GM21526 (cell line): Measurements from ENCODE around the gene STX10.

Experiments
- ATAC-seq: cut with Tn5 transposase; IDR thresholded peaks from one replicate; pipeline ENCODE4 v1.9.1; 2021; ENCODE audit warnings: moderate library complexity; ENCODE audit not compliant: unreplicated experiment, low FRiP score

The STX10 gene

DNA sequence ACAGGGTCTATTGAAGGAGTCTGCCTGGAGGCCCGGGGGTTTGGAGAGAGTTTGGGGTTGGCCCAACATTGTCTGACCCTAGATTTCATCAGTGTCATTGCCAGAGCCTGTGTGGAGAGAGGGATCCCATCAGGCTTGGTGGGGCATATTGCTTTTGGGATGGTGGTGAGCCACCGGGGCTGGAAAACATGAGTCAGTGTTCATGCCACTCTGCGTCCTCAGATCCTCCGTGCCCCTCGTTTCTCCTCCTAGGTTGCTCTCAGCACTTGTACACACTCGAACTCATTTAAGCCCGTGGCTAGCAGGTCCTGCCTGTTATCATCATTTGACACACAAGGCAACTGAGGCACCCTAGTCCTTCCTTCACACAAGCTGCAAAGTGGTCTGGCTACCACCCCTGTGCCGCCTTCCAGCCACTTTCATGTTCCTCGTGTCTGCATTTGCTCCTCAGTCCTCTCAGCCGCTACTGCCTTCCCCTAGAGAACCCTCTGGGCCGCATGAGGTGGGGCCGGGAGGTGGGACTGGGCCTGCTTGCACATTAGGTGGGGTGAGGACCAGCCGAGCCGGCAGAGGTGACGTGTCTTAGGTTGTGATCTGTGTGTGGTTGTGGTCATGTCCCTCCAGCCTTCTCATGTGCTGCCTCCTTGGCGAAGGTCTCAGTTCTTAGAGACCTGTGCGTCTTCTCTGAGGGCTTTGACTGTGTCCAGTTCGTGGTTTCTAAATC, 28.5 kb downstream of the STX10 start:
- no peak for ATAC-seq

DNA sequence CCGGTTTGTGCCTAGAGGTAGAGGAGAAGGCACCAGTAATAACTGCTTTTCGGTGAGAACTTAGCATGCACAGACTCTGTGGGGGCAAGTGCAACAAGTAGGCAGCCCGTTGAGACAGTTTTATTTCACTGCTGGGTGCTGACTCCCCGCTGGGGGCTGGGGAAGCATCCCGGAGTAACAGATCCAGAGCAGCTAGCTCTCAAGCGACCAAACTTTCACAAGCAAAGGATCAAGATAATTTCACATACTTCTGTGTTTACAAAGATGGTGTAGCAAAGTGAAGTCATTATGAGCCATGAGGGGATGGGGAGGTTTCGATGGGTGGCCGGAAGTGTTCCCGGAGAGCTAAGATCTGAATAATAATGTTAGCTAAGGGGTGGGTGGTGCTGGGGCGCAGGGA, 29.4 kb downstream of the STX10 start:
- no peak for ATAC-seq

DNA sequence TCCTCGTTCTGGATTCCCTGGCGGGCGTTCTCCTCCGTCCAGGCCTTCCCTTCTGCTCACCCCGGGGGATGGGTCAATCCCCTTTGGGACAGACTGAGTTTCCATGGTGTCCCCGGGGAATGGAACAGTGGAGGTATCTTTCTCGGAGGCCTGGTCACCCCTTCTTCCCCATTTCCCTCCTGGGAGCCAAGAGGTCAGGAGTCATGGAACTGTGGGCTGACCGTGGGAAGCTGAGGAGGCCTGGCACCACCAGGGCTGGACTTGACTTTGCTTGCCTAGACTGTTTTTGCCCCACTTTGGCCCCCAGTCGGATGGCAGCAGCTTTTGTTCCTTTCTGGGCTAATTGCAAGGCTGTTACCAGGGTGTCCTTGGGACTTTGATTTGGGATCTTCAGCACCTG, 30.1 kb downstream of the STX10 start:
- no peak for ATAC-seq

DNA sequence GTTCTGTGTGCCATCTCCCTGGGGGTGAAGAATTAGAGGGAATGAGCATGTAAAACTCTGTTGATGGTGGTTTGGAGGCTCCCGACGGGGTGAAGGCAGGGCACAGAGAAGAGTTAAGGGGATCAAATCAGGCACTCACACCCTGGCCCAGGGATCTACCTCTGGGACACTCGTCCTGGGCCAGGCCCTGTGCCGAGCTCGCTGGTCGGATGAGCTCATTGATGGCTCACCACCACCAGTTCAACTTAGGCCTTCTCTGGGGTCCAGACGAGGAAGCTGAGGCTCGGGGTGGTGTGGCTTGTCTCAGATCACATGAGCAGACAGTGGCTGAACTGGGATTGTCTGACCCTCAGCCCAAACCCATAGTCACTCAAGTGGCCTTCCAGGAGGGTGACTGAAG, 30.5 kb downstream of the STX10 start:
- ATAC-seq = no peak

DNA sequence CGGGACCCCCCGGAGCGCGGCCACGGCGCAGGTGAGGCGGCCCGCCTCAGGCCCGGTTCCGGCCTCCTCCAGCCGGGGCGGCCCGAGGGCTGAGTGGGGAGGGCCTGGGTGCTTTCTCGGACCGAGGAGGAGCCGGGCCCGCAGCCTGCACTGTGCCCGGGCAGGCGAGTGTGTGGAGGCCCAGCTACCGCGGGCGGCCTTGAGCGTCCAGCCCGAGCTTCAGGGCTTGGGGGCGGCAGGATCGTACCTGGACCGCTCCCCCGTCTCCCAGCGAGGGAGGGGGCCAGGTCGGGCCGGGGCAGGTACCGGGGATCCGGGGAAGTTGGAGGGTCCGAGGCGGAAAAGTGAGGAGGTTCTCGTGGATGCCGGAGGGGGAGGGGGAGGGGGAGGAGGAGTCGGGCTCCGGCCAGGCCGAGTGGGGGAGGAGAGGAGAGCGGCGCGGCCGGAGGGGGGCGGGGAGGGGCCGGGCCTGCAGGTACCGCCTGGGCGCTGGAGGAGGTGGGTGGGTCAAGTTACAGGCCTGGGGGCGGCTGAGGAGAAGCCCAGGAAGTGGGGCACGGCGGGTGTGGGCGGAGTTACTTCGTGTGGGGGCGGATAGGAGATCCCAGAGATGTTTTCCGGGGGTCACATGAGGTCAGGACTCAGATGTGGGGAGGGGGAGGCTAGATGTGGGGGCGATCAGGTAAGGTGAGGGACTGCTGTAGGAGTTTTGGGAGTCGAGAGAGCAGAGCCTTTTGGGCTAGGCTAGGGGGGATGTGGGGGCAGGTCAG, 31.6 kb downstream of the STX10 start:
- no peak for ATAC-seq

DNA sequence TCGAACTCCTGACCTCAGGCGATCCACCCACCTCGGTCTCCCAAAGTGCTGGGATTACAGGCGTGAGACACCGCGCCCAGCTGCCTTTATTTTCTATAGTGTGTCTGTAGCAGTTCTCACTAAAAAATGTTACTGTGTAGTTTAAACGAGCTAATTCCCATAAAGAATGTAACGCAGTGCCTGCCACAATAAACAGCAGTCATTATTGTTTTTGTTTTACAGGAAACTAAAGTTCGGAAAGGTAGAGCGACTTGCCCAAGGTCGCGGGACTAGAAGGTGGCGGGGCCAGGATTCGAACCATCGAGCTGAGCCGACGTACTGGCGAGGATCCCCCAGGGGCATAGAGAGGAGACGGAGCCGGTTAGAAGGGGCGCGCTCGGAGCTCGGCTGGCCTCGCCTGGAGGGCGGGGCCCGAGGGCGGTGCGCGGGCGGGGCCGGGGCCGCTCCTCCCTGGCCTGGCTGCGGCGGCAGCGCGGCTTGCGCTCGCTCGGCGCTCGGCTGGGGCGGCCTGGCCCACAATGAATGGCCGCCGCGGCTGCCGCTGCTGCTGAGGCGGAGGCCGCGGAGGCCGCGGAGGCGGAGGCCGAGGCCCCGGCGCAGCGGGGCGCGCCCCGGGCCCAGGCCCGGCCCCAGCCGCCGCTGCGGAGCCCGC, 32.3 kb downstream of the STX10 start, which contains the start of gene NACC1:
Gene NACC1 (plus strand): TSS at position 493 of the 652 bp plus-strand sequence. CDS start 16,944 bp downstream, outside the sequence.
- ATAC-seq = no peak

DNA sequence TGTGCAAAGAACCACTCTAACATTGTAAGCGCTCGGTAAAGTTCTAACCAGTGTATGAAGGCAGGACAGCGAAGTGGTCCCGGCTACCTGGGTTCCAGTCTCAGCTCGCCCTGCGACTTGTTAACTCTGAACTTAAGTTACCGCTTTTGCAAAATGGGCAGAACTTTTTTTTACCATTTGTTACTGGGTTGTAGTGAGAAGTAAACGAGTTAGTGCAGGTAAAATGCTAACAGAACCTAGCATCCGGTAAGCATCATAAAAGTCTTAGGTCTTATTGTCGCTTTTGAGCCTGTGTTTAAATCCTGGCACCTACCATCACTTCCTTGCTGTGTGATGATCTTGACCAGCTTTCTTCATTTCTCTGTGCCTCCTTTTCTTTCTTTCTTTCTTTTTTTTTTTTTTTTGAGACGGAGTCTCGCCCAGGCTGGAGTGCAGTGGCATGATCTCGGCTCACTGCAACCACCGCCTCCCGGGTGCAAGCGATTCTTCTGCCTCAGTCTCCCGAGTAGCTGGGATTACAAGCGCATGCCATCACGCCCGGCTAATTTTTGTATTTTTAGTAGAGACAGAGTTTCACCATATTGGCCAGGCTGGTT, 32.9 kb downstream of the STX10 start:
- ATAC-seq = no peak

DNA sequence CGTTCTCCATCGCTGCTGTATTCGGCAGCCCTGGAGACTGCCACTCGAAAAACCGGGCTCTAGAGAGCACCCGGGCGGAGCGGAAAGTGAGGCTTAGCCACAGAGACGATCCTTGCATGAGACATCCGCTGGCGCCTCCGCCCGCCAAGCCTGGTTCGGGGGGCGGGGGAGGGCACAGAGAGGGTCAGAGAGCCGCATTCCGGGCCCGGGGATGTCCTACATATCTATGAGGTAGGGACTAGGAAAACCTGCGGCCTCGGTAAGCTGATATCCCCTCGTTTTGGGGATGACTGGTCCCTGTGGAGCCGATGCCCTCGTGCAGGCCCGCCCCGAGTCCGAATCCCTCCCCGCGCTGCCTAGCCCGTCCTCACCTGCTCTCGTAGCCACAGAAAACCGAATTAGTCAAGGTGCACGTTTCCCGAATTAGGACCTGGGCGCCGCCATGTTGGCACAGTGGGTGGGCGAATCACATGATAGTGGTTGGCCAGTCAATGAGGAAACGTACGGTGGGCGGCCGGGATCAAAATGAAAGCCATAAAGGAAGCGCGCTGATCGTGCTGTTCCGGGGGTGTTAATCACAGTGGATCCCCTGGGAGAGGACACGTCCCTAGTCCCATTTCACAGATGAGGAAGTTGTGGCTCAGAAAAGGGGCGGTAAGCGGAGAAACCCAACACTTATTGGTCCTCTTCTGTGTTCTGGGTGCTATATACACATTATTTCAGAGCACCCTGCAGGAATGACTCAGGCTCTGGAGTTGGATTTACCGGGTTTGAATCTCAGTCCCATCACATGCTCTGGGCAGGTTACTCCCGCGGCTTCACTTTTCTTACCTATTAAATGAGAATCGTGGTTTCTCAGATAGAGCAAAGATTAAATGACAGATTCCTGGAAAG, 33.6 kb downstream of the STX10 start, which contains the start of gene TRMT1:
Gene TRMT1 (minus strand): TSS at position 459 of the 894 bp plus-strand sequence. CDS start 341 bp downstream, at position 118.
- no peak for ATAC-seq

DNA sequence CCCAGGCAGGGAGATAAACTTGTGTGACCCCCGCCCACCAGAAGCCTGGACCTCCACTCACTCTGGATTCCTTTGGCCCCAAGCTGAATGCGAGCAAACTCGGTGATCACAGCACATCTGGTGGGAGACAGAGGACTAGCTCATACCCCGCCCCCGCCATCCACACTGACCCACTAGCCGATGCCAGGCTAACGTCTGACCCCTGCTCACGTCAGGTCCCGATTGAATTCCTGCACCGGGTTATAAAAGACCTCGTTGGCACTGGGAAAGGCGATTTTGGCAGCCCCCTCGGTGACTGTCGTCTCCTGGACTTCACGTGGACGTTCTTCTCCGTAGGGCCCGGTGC, 34.3 kb downstream of the STX10 start:
- ATAC-seq = no peak

DNA sequence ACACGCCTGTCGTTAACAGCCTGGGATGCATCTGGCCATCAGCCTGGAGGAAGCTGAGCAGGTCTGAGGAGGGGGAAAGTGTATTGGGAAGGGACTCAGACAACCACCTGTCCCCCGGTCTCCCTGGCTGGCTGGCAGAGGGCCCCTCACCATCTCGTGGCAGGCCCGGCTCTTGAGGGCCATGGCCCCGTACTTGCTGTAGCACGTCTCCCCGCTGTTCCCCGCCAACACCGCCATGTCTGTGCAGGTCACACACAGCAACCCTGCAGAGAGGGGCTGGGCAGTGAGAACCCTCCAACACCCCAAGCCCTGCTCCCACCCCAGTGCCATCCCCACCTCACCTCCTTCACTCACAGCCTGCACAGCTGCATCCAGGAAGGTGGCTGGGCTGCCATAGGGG, 37.6 kb downstream of the STX10 start:
- no peak for ATAC-seq

DNA sequence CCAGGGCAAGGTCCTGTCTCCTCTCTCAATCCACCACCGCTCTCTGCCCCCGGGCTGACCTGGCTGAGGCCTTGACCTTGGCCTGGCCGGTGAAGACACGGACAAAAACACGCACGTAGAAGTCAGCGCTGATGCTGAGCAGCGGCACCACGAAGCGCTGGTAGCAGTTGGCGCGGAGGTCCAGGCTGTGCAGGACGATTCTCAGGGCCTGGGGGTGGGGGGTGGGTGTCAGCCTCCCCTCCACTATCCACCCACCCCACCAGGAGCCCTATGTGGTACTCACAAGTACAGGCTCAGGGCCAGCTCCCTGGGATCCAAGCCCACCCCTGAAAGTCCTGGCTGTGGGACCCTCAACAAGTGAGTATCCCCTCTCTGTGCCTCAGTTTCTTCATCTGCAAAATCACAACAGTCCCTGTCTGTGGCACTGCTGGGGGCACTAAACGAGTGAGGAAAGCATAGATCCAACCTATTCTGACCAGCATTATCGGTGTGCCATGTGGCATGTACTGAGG, 40.0 kb downstream of the STX10 start:
- no peak for ATAC-seq

DNA sequence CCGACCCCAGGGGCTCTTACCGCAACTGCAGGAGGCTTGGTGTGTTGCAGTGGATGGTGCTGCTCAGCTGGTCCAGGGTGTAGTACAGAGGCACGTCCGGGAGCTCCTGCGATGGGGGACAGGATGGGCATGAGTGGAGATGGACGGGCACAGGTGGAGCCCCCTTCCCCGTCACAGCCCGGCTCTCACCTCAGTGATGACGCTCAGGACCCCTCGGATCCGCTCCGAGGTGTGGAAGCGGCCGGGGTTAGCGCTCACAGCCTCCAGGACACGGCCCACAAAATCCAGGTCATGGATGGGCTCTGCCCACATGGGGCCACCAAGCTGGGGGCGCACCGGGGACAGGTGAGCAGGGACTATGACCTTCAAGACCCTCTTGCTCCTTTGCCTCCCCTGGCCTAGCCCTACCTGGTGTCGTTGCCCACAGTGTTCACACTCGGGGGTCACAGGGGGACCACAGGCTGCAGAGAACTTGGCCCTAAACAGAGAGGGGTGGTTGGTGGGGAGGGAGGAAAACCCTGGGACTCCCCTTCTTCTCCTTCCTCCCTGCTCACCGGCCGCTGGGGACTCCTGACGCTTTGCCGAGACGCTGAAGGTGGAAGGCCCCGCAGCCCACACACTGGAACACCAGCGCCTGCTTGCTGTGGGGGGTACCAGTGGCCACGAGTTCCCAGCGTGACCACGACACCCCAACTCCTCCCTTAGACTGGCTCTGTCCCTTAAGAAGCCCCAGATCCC, 40.6 kb downstream of the STX10 start:
- ATAC-seq = no peak

DNA sequence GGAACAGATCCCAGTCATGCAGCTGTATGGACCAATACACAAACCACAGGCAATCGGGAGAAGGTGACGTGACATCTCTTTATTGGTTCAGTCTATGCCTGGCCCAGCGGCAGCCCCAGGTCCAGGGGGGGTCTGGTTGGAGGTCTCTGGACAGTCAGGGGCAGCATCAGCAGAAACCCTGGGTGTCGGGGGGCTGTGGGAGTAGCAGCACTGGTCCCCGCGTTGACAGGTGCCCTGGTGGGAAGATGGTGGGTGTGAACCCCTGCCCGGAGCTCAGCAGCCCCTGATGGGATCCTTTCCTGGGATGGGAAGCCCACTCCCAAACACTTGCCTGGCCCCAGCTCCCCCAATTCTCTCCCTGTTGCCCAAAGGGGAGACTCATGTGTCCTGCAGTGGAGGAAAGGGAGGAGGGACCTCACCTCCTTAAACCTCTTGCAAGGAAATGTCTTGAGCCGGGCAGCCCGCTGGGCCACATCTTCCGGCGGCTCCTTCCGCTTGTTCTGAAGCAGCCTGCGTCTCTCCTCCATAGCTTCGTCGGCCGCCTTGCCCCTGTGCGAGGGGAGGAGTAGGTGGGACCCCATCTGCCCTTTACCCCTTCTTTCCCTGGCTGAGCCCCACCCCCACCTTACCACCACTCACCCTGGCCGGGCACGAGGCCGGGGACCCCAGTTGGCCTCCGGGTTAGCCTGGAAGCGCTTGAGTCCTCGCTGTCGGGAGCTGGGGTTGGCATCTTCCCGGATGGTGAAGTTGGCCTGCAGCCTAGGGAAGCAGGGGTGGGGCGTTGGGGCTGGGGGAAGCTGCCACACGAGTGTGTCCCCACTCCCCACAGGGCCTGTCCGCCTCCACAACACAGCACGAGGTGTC, 45.1 kb downstream of the STX10 start:
- no peak for ATAC-seq

DNA sequence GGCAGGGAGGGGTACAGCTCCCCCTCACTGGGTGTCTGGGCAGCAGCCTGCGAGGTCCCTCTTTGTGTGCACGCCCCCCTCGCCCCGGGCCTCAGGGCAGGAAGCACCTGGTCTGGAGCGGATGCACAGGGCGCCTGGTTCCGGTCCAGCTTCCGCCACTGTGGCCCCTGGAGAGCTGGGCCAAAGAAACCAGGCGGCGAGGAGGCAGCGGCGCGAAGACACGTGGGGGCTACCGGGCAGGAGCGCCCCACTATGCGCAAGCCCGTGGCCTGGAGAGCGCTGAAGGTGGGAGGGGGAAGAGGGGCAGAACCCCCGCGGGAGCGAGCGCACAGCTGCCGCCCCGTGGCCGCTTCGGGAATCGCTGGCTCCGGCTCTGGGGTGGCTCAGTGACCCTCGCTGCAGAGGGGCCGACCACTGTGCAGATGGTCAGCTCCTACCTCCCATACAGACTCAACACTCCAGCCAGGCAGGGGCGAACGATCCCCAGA, 45.8 kb downstream of the STX10 start:
- no peak for ATAC-seq

DNA sequence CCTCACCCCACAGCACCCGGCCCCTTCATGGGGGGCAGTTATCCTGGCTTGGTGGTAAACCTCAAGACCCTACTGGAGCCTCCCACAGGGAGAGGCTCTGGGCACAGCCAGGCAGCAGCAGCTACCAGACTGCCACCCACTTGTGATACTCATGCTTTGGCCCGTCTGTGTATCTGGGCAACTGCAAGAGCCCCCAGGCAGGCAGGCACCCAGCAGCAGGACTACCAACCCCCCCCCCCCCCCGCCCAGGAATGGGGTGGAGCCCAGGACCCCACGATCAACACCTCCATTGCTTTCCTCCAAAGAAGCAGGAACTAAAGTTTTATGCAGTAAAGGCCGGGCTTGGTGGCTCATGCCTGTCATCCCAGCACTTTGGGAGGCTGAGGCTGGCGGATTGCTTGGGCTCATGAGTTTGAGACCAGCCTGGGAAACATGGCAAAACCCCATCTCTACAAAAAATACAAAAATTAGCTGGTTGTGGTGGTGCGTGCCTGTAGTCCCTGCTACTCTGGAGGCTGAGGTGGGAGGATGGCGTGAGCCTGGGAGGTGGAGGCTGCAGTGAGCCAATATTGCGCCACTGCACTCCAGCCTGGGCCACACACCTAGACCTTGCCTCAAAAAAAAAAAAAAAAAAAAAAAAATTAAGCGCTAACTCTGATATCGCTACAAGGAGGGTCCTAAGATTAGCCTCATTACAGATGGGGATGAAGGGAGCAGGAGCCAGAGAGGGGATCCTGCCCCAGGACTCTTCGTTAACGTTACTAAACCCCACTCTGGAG, 46.4 kb downstream of the STX10 start:
- ATAC-seq = no peak

DNA sequence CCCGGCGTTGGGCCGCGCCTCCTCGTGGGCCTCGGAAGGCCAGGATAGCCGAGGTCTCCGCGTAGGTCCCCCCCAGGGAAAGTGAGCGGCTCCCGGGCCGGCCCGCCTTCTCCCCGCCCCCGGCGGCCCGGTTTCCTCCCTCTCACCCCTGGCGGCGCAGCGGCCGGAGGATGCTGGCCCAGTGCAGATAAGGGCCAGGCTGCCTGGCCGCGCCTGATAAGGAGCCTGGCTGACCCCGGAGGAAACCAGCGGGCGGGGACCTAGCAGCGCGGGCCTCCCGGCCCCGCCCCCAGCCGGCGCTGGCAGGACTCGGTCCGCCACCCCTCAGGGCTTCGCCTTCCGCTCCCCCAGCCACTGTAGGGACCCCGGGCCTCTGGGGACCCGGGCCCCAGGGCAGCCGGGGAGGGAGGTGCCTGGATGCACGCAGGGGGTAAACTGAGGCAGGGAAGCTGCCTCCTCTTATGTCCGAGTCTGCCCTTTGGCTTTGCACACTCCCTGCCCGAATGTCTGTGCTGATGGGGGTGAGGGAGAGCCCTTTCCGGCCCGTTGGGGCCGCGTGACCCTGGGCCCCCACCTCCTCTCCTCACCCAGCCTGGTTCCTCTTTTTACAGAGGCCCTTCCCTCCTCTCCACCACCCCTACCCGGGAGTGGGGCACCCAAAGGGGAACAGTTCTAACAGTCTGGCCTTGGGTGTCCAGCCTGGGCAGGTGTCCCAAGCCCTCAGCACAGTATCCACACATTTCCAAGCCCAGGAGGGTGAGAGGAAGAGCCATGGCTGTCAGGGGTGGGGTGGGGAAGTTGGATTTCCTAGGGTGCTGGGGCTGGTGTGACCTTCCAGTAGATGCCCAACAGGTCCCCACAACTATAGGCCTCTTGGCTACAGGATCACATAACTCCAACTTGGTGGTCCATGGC, 47.3 kb downstream of the STX10 start, which contains the start of gene LYL1:
Gene LYL1 (minus strand): TSS at position 193 of the 915 bp plus-strand sequence. CDS start 1,687 bp downstream, outside the sequence.
- ATAC-seq = peak; percentile 35
